HCT116 (cell line): Measurements from ENCODE around the gene NSG1. TPM values are rescaled to one million over a fixed set of nuclear protein-coding genes. Genes with fewer than 3 reads are reported as not detected.

ENCODE experiments used
- ATAC-seq: fragments of 200-7000 bp; cut with Tn5 transposase; 2 replicates; pipeline ENCODE4 v1.9.1; 2020; ENCODE audit warnings: mild to moderate bottlenecking, moderate library complexity
- BruUV-seq: library from RNA; stranded (reverse); fragments of 400-500 nt; replicated peaks from 2 replicates; lab custom pipeline; 2021; lab: Mats Ljungman, UMichigan
- CTCF ChIA-PET: fragments of 300-600 bp; sonication (Branson Sonifier 250); formaldehyde crosslinking; loops from one replicate; lab custom pipeline; 2021; ENCODE audit warnings: antibody characterized with exemption; lab: Charles Lee
- POLR2A ChIA-PET: fragments of 300-600, 350-600 bp; sonication (Branson Sonifier 250); formaldehyde crosslinking; loops from one replicate; lab custom pipeline; 2021; ENCODE audit warnings: antibody characterized with exemption; lab: Charles Lee
- RAD21 ChIA-PET, 2 experiments: fragments of 300-600 bp; sonication (Branson Sonifier 250); formaldehyde crosslinking; loops; one replicate each; lab custom pipeline; 2023; ENCODE audit warnings: low total read pairs in 2 of 2; ENCODE audit not compliant: uncharacterized antibody in 2 of 2, unreplicated experiment in 2 of 2, low non-redundant PET in 1 of 2; lab: Charles Lee
- DNase-seq: peaks from one replicate; pipeline ENCODE4 v3.0.0-alpha.2; 2010; ENCODE audit warnings: low read depth, low spot score
- H2AFZ ChIP-seq: fragments of 200-600 bp; shearing (Covaris generic), sonication (generic); 2 replicates; pipeline ENCODE4 v1.6.1; 2017; ENCODE audit warnings: low read depth, mixed run types, mixed read lengths, antibody characterized with exemption, low read length; ENCODE audit not compliant: poor library complexity, severe bottlenecking
- H3K27ac ChIP-seq: 2 replicates; pipeline ENCODE4 v1.5.1; 2012; ENCODE audit warnings: low read depth, low read length
- H3K27me3 ChIP-seq: fragments of 200-600 bp; sonication (generic); 2 replicates; pipeline ENCODE4 v1.6.1; 2016; ENCODE audit warnings: mixed run types, low read length, mixed read lengths; ENCODE audit not compliant: insufficient read depth
- H3K36me3 ChIP-seq, 2 experiments: fragments of 200-500 bp in 1 of 2; fragments of 200-600 bp in 1 of 2; sonication (Bioruptor generic) in 1 of 2; sonication (generic) in 1 of 2; 2 replicates each; pipeline versions ENCODE4 v1.5.1 to v1.6.1; 2014 to 2016; ENCODE audit warnings: low read length in 2 of 2, inconsistent platforms in 1 of 2, mixed read lengths in 1 of 2, mixed run types in 1 of 2; ENCODE audit not compliant: insufficient read depth in 2 of 2, control insufficient read depth in 1 of 2
- H3K4me1 ChIP-seq, 2 experiments: fragments of 200-600 bp in 1 of 2; sonication (generic) in 1 of 2; 2 replicates each; pipeline versions ENCODE4 v1.5.1 to v1.6.1; 2012 to 2017; ENCODE audit warnings: low read length in 2 of 2, inconsistent platforms in 1 of 2, mild to moderate bottlenecking in 1 of 2, mixed read lengths in 1 of 2, mixed run types in 1 of 2, moderate library complexity in 1 of 2; ENCODE audit not compliant: insufficient read depth in 2 of 2, control insufficient read depth in 1 of 2
- H3K4me2 ChIP-seq: fragments of 200-600 bp; sonication (generic); 2 replicates; pipeline ENCODE4 v1.6.1; 2017; ENCODE audit warnings: mixed run types, low read length, mixed read lengths
- H3K4me3 ChIP-seq, 2 experiments: fragments of 200-600 bp in 1 of 2; sonication (generic) in 1 of 2; replicated peaks in 1 of 2; 2 replicates each; pipeline ENCODE4 v1.5.1; 2011 to 2016; ENCODE audit warnings: low read length in 2 of 2, control low read depth in 1 of 2, low read depth in 1 of 2, mild to moderate bottlenecking in 1 of 2, mixed read lengths in 1 of 2, mixed run types in 1 of 2
- H3K79me2 ChIP-seq: fragments of 200-600 bp; sonication (generic); 2 replicates; pipeline ENCODE4 v1.6.1; 2017; ENCODE audit warnings: mild to moderate bottlenecking, mixed run types, low read length, moderate library complexity, mixed read lengths; ENCODE audit not compliant: insufficient read depth
- H3K9ac ChIP-seq: fragments of 200-600 bp; sonication (generic); 2 replicates; pipeline ENCODE4 v1.6.1; 2016; ENCODE audit warnings: low read length, mixed read lengths
- H3K9me2 ChIP-seq: fragments of 200-600 bp; sonication (generic), shearing (Covaris generic); 2 replicates; pipeline ENCODE4 v1.6.1; 2017; ENCODE audit warnings: mixed run types, mild to moderate bottlenecking, moderate library complexity; ENCODE audit not compliant: insufficient read depth
- H3K9me3 ChIP-seq, 2 experiments: fragments of 200-500 bp in 1 of 2; fragments of 200-600 bp in 1 of 2; sonication (Bioruptor generic) in 1 of 2; sonication (generic) in 1 of 2; 2 replicates each; pipeline ENCODE4 v1.6.1; 2014 to 2017; ENCODE audit warnings: low read length in 2 of 2, mixed read lengths in 2 of 2, inconsistent platforms in 1 of 2, low read depth in 1 of 2, mild to moderate bottlenecking in 1 of 2, mixed run types in 1 of 2, moderate library complexity in 1 of 2; ENCODE audit not compliant: control insufficient read depth in 1 of 2, insufficient read depth in 1 of 2
- H4K20me1 ChIP-seq: fragments of 200-600 bp; sonication (generic), shearing (Covaris generic); 2 replicates; pipeline ENCODE4 v1.6.1; 2017; ENCODE audit warnings: mixed run types, mild to moderate bottlenecking, moderate library complexity; ENCODE audit not compliant: insufficient read depth
- CEBPB ChIP-seq: IDR thresholded peaks from 2 replicates; pipeline ENCODE4 v1.6.1; 2012; ENCODE audit warnings: low read depth
- ELF1 ChIP-seq: IDR thresholded peaks from 2 replicates; pipeline ENCODE4 v1.6.1; 2012; ENCODE audit warnings: low read depth, borderline replicate concordance
- POLR2A ChIP-seq: IDR thresholded peaks from 2 replicates; pipeline ENCODE4 v1.7.0; 2011; ENCODE audit warnings: borderline replicate concordance; ENCODE audit not compliant: insufficient read depth, insufficient read length; ENCODE audit errors: extremely low read depth
- SRF ChIP-seq: IDR thresholded peaks from 2 replicates; pipeline ENCODE4 v1.6.1; 2012; ENCODE audit warnings: low read depth
- YY1 ChIP-seq: IDR thresholded peaks from 2 replicates; pipeline ENCODE4 v1.6.1; 2011; ENCODE audit warnings: low read length, low read depth, moderate library complexity, mild to moderate bottlenecking; ENCODE audit not compliant: insufficient replicate concordance; ENCODE audit errors: extremely low read depth
- intact Hi-C: fragments of 100-400 bp; cut with micrococcal nuclease; formaldehyde crosslinking; loops from 2 replicates; pipeline ENCODE4 v1.10.0; 2022
- total RNA-seq: library from RNA; stranded (reverse); gene quantifications from one replicate; pipeline ENCODE4 v1.2.1, GENCODE V29; 2021; ENCODE audit not compliant: unreplicated experiment
- TF ChIP-seq, protein P1 (sequence below): IDR thresholded peaks from 2 replicates; pipeline ENCODE4 v1.6.1; 2012; ENCODE audit warnings: low read depth

Gene NSG1
- total RNA-seq, 1 experiment from 2014 or later, result 0.12 TPM

DNA sequence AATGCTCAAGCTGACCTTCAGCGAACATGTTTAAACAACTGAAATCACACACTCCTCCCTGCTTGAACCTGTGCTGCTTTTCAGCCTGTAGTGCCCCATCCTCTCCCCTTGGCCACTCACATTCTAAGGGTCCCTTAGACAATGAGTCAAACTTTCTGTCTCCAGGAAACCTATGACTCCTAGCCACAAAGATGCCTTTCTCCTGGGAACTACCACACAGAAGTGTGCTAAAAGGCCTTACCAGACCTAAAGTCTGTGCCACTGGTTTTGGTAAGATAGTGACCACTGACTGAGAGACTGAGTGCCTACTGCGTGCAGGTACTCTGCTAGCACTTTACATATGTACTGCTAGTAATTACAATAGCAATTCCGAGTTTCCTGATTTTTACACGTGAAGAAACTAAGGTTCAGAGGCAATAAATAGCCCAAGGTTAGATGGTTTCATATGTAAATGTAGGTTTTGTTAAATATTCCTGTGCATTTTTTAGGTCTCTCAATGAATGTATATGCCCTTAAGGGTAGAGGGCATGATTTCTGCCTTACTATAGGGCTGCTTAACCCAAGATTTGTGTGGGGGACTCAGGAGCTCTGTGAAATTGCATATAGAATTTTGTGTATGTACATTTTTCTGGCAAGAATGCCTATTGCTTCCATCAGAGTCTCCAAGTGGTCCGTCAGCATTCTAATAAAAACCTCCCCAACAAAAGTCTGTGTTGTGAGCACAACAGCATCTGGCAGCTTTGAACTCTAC is 71.1 kb downstream of the NSG1 start:
- Histone ChIP-seq H2AFZ (no peak overlapping the region), H3K4me2 (no peak overlapping the region), H3K27ac (no peak overlapping the region), H4K20me1 (no peaks in the 10 kb centered on the region), H3K9ac (no peak overlapping the region), H3K9me2 (no peaks in the 10 kb centered on the region), H3K4me1 (peaks cover 0 to 11% of the 10 kb centered on the region in 2 experiments; a peak in 1 of 4 replicates), H3K27me3 (no peaks in the 10 kb centered on the region), H3K4me3 (no peak overlapping the region), H3K79me2 (no peaks in the 10 kb centered on the region), H3K9me3 (no peaks in the 10 kb centered on the region), H3K36me3 (peaks cover 3 to 15% of the 10 kb centered on the region in 2 experiments; a peak in 1 of 4 replicates)
- TF ChIP-seq, protein P1, sequence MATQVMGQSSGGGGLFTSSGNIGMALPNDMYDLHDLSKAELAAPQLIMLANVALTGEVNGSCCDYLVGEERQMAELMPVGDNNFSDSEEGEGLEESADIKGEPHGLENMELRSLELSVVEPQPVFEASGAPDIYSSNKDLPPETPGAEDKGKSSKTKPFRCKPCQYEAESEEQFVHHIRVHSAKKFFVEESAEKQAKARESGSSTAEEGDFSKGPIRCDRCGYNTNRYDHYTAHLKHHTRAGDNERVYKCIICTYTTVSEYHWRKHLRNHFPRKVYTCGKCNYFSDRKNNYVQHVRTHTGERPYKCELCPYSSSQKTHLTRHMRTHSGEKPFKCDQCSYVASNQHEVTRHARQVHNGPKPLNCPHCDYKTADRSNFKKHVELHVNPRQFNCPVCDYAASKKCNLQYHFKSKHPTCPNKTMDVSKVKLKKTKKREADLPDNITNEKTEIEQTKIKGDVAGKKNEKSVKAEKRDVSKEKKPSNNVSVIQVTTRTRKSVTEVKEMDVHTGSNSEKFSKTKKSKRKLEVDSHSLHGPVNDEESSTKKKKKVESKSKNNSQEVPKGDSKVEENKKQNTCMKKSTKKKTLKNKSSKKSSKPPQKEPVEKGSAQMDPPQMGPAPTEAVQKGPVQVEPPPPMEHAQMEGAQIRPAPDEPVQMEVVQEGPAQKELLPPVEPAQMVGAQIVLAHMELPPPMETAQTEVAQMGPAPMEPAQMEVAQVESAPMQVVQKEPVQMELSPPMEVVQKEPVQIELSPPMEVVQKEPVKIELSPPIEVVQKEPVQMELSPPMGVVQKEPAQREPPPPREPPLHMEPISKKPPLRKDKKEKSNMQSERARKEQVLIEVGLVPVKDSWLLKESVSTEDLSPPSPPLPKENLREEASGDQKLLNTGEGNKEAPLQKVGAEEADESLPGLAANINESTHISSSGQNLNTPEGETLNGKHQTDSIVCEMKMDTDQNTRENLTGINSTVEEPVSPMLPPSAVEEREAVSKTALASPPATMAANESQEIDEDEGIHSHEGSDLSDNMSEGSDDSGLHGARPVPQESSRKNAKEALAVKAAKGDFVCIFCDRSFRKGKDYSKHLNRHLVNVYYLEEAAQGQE, result no peak
- TF ChIP-seq POLR2A (no peak), SRF (no peak), CEBPB (no peak), YY1 (no peak), ELF1 (no peak)
- no TSS peak for BruUV-seq
- ATAC-seq (no peak), DNase-seq (no peak)
- POLR2A ChIA-PET, result no interaction called here
- CTCF ChIA-PET, result no interaction called here
- RAD21 ChIA-PET, result no interaction called here
- intact Hi-C loops, result no loop called here
